Bronchial epithelial cell (primary cell): ENCODE results near the gene TXK. TPM values are rescaled to one million over a fixed set of nuclear protein-coding genes. Genes with fewer than 3 reads are reported as not detected.

Experiments used
- DNase-seq: peaks from one replicate; pipeline ENCODE4 v3.0.0-alpha.2; 2010; ENCODE audit warnings: low read depth
- FAIRE-seq: peaks from 2 replicates; lab custom pipeline; 2011; peaks lifted over from hg19 to GRCh38; lab: Jason Lieb, UNC
- H3K27me3 ChIP-seq: 2 replicates; pipeline ENCODE4 v1.5.1; 2011; ENCODE audit warnings: low read length; ENCODE audit not compliant: control insufficient read depth, insufficient read depth
- H3K36me3 ChIP-seq: 2 replicates; pipeline ENCODE4 v1.5.1; 2011; ENCODE audit warnings: low read length; ENCODE audit not compliant: control insufficient read depth, insufficient read depth
- H3K4me3 ChIP-seq: 2 replicates; pipeline ENCODE4 v1.5.1; 2011; ENCODE audit warnings: mild to moderate bottlenecking, low read depth, low read length, control low read depth
- total RNA-seq: library from RNA; depleted of rRNA; stranded (reverse); fragments of >200 nt; gene quantifications from 2 replicates; pipeline ENCODE4 v1.2.1, GENCODE V29; 2014
- TF ChIP-seq, protein P1 (sequence below): IDR thresholded peaks from 2 replicates; pipeline ENCODE4 v1.5.1; 2011; ENCODE audit warnings: mild to moderate bottlenecking, moderate library complexity, low read length, control low read depth, inconsistent platforms; ENCODE audit not compliant: insufficient read depth, severe bottlenecking

Gene TXK
- total RNA-seq, 1 donor from 2014 or later = under 0.01 TPM

DNA sequence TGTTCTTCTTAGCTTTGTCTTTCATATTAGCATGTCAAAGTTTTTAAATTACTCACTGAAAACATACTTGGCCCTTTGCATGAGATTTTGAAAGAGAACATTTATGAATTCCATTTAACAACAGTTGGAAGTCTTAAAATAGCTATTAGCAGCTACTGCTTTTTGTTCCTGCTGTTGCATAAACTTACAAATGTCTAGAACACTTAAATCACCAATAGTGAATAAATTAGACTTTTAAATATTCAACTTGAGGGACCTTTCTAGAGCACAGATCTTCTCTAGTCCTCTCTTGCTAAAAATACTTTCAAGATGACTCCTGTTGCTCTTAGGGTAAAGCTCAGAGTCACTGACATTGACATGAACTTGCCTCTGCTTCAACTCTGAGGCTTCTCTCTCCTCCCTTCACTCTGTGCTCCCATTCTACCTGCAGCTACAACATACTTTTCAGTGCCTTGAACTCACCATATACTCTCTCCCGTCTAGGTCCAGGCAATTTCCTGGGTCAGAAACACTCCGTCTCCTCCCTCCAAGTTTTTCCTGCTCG lies 15.8 kb upstream of the TXK start:
- no peak overlapping the region for H3K4me3 ChIP-seq
- H3K27me3 ChIP-seq = no peaks in the 10 kb centered on the region
- DNase-seq (no peak), FAIRE-seq (no peak)
- H3K36me3 ChIP-seq = no peaks in the 10 kb centered on the region
- TF ChIP-seq, protein P1, sequence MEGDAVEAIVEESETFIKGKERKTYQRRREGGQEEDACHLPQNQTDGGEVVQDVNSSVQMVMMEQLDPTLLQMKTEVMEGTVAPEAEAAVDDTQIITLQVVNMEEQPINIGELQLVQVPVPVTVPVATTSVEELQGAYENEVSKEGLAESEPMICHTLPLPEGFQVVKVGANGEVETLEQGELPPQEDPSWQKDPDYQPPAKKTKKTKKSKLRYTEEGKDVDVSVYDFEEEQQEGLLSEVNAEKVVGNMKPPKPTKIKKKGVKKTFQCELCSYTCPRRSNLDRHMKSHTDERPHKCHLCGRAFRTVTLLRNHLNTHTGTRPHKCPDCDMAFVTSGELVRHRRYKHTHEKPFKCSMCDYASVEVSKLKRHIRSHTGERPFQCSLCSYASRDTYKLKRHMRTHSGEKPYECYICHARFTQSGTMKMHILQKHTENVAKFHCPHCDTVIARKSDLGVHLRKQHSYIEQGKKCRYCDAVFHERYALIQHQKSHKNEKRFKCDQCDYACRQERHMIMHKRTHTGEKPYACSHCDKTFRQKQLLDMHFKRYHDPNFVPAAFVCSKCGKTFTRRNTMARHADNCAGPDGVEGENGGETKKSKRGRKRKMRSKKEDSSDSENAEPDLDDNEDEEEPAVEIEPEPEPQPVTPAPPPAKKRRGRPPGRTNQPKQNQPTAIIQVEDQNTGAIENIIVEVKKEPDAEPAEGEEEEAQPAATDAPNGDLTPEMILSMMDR = no peak

DNA sequence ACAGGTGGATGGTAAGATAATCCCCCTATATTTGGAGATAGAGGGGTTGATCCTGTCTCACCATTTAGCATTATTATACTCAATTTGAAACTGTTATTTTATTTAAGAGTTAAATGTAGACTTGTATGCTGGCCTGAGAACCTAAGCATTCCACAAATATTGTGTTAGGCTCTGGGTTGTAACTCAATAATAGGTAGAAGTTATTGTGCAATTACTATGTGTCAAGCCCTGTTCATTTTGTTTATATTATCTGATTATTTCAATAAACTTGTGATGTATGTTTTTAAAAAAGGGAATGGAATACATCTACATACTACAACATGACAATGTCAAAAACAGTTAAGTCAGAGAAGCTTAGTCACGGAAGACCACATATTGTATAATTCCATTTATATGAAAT lies 13.6 kb upstream of the TXK start:
- FAIRE-seq = no peak
- TF ChIP-seq, protein P1 = no peak

DNA sequence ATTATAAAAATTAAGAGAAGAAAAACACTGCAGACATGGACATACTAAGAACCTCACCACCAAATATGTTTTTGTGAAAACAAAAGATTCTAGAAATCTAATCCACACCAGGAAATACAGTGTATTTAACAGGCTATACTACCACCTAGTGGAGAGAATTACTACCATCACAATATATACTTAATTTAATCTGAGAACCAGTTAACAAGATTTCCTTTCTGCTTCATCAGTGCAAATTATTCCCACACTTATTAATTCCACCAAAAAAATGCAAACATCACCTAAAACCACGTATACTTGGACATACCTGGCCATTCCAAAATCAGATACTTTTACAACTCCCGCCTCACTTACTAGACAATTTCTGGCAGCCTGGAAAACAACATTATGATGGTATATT lies 7.0 kb upstream of the TXK start:
- FAIRE-seq = no peak
- H3K4me3 ChIP-seq = no peak overlapping the region
- H3K27me3 ChIP-seq = no peaks in the 10 kb centered on the region
- no peaks in the 10 kb centered on the region for H3K36me3 ChIP-seq
- peak; percentile 54 for DNase-seq
- TF ChIP-seq, protein P1 = peak; percentile 37

More for the DNA sequence above, 13.6 kb upstream of the TXK start:
- no peak for DNase-seq
- Histone ChIP-seq H3K27me3 (no peaks in the 10 kb centered on the region), H3K4me3 (no peak overlapping the region), H3K36me3 (no peaks in the 10 kb centered on the region)

DNA sequence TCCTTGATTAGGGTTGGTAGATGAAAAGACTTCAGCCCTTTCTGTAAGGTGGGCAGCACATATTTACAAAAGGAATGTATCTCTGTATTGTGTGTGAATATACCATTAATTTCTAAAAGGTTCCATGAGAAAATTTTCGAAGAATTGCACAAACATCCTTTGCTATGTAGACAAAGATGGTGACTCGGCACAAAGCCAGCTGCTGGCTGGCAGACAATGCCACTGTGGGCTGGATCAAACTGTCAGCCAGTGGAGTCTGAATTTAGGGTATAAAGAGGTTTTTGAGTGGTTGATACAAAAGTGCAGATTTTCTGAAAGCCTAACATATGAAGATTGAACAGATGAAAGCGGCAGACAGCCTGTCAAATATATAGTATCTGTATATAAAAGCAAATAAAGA lies 5.6 kb upstream of the TXK start:
- FAIRE-seq (no peak), DNase-seq (no peak)
- TF ChIP-seq, protein P1 = no peak
- H3K27me3 ChIP-seq = no peaks in the 10 kb centered on the region
- H3K4me3 ChIP-seq = no peak overlapping the region
- no peaks in the 10 kb centered on the region for H3K36me3 ChIP-seq

DNA sequence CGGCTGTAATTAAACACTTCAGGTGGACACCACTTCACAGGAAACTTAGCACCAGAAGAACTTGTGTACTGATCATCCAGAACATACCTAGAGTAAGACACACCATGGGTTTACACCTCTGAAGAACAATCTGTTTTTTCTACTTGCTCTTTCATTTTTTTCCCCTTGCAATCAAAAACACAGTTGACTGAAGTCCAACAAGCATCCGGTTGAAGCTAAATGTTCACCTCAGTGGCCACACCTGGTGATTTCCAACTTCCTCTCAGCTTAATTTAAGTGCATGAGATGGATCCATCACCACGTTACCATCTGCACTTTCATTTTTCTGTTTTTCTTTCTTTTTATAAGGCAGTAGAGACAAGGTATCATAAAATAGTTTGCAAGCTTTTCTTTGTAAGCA lies 4.9 kb upstream of the TXK start:
- Histone ChIP-seq H3K27me3 (no peaks in the 10 kb centered on the region), H3K36me3 (no peaks in the 10 kb centered on the region), H3K4me3 (no peak overlapping the region)
- TF ChIP-seq, protein P1 = no peak
- no peak for DNase-seq
- no peak for FAIRE-seq

DNA sequence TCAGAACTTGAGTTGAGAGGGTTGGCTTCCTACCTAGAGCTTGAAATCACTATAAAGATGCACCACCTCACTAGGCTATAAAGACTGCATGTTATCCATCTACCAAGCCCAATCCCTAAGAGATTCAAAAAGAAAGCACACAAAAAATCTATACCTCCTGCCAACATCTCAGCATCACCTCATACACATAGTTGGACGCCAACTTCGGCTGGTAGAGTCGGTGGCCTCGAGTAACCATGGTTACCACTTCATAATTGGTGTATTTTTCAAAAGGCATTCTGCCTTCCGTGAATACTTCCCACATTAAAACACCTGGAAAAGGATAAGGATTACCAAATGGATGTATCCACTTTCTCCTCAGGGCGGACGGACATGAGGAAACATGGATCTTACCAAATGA lies 4.5 kb upstream of the TXK start:
- TF ChIP-seq, protein P1 = no peak

More for the DNA sequence above, 4.5 kb upstream of the TXK start:
- no peaks in the 10 kb centered on the region for H3K27me3 ChIP-seq
- H3K4me3 ChIP-seq = no peak overlapping the region
- no peaks in the 10 kb centered on the region for H3K36me3 ChIP-seq
- FAIRE-seq = no peak
- DNase-seq = no peak
